Hepatocyte (in vitro differentiated cells): ENCODE results near the gene ELL2. TPM values are rescaled to one million over a fixed set of nuclear protein-coding genes. Genes with fewer than 3 reads are reported as not detected.

Experiments used
- DNase-seq: peaks from one replicate; pipeline ENCODE4 v3.0.0-alpha.2; 2016; ENCODE audit warnings: low spot score
- H2AFZ ChIP-seq: fragments of 200-600 bp; sonication (generic); 2 replicates; pipeline ENCODE4 v1.6.0; 2016; ENCODE audit warnings: antibody characterized with exemption, mild to moderate bottlenecking
- H3K27ac ChIP-seq: fragments of 200-600 bp; sonication (generic); 2 replicates; pipeline ENCODE4 v1.5.1; 2016; ENCODE audit warnings: mild to moderate bottlenecking
- H3K27me3 ChIP-seq: fragments of 200-600 bp; sonication (generic); 2 replicates; pipeline ENCODE4 v1.6.1; 2016
- H3K36me3 ChIP-seq: fragments of 200-600 bp; sonication (generic); replicated peaks from 2 replicates; pipeline ENCODE4 v1.5.1; 2016; ENCODE audit warnings: low read depth; ENCODE audit not compliant: insufficient read depth
- H3K4me1 ChIP-seq: fragments of 200-600 bp; sonication (generic); 2 replicates; pipeline ENCODE4 v1.5.1; 2016; ENCODE audit warnings: mild to moderate bottlenecking, moderate library complexity; ENCODE audit not compliant: insufficient read depth
- H3K4me2 ChIP-seq: fragments of 200-600 bp; sonication (generic); 2 replicates; pipeline ENCODE4 v1.6.0; 2016
- H3K4me3 ChIP-seq: fragments of 200-600 bp; sonication (generic); 2 replicates; pipeline ENCODE4 v1.5.1; 2016; ENCODE audit warnings: mild to moderate bottlenecking
- H3K79me2 ChIP-seq: fragments of 200-600 bp; sonication (generic); 2 replicates; pipeline ENCODE4 v1.6.0; 2017; ENCODE audit warnings: mild to moderate bottlenecking
- H3K9me2 ChIP-seq: fragments of 200-600 bp; sonication (generic); replicated peaks from 2 replicates; pipeline ENCODE4 v1.6.0; 2017; ENCODE audit warnings: mild to moderate bottlenecking; ENCODE audit not compliant: insufficient read depth
- H3K9me3 ChIP-seq: fragments of 200-600 bp; sonication (generic); 2 replicates; pipeline ENCODE4 v1.5.1; 2016; ENCODE audit warnings: low read depth, mild to moderate bottlenecking
- H4K20me1 ChIP-seq: fragments of 200-600 bp; sonication (generic); 2 replicates; pipeline ENCODE4 v1.6.0; 2016; ENCODE audit warnings: mild to moderate bottlenecking; ENCODE audit not compliant: insufficient read depth, poor library complexity, severe bottlenecking
- EZH2 ChIP-seq: fragments of 200-600 bp; sonication (generic); IDR thresholded peaks from 2 replicates; pipeline ENCODE4 v1.6.1; 2016; ENCODE audit warnings: antibody characterized with exemption, mild to moderate bottlenecking, borderline replicate concordance
- EZH2phosphoT487 ChIP-seq: fragments of 200-600 bp; sonication (generic); IDR thresholded peaks from one replicate; pipeline ENCODE4 v1.6.1; 2018; ENCODE audit warnings: antibody characterized with exemption, mild to moderate bottlenecking, low read depth, moderate library complexity; ENCODE audit not compliant: unreplicated experiment, severe bottlenecking
- WGBS: methylation state at CpG from one replicate; pipeline ENCODE4 v1.1.6; 2016; ENCODE audit warnings: low lambda C conversion rate; ENCODE audit errors: missing lambda C conversion rate; 5-methylcytosine and 5-hydroxymethylcytosine counted together
- polyA plus RNA-seq: library from polyadenylated mRNA; unstranded; fragments of >200 nt; fragmentation: Nextera tagmentation; extraction: Ambion mirVana; gene quantifications from 2 replicates; pipeline ENCODE4 v1.2.1, GENCODE V29; 2016
- total RNA-seq: library from RNA; depleted of rRNA; stranded (reverse); fragments of >200 nt; gene quantifications from 2 replicates; pipeline ENCODE4 v1.2.3, GENCODE V29; 2014
- TF ChIP-seq, protein P1 (sequence below): fragments of 200-600 bp; sonication (generic); IDR thresholded peaks from 2 replicates; pipeline ENCODE4 v1.5.1; 2016; ENCODE audit warnings: antibody characterized with exemption, mild to moderate bottlenecking; ENCODE audit not compliant: poor library complexity

Gene ELL2
- total and polyA plus RNA-seq, 2 experiments from 2014 or later: 34.6 to 56.0 TPM

DNA sequence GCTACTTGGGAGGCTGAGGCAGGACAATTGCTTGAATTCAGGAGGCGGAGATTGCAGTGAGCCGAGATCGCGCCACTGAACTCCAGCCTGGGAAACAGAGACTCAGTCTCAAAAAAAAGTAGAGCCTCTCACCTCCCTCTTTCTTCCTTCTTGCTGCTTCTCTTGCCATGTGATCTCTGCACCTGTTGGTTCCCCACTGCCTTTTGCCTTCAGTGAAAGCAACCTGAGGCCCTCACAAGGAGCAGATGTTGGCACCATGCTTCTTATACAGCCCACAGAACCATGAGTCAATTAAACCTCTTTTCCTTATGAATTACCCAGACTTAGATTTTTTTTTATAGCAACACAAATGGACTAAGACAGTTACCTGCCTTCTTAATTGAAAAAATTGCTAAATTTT is 93.5 kb downstream of the ELL2 start:
- TF ChIP-seq EZH2phosphoT487 (no peak), EZH2 (no peak)
- TF ChIP-seq, protein P1, sequence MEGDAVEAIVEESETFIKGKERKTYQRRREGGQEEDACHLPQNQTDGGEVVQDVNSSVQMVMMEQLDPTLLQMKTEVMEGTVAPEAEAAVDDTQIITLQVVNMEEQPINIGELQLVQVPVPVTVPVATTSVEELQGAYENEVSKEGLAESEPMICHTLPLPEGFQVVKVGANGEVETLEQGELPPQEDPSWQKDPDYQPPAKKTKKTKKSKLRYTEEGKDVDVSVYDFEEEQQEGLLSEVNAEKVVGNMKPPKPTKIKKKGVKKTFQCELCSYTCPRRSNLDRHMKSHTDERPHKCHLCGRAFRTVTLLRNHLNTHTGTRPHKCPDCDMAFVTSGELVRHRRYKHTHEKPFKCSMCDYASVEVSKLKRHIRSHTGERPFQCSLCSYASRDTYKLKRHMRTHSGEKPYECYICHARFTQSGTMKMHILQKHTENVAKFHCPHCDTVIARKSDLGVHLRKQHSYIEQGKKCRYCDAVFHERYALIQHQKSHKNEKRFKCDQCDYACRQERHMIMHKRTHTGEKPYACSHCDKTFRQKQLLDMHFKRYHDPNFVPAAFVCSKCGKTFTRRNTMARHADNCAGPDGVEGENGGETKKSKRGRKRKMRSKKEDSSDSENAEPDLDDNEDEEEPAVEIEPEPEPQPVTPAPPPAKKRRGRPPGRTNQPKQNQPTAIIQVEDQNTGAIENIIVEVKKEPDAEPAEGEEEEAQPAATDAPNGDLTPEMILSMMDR: no peak
- no peak for DNase-seq
- 100% methylated on average over 4 of the region's 4 CpGs for WGBS
- no peaks in the 10 kb centered on the region for H3K36me3 ChIP-seq
- no peaks in the 10 kb centered on the region for H3K27me3 ChIP-seq
- H3K27ac ChIP-seq: no peak overlapping the region
- no peaks in the 10 kb centered on the region for H3K9me3 ChIP-seq
- H3K4me2 ChIP-seq: no peak overlapping the region
- H3K4me1 ChIP-seq: peaks cover 28% of the 10 kb centered on the region
- no peaks in the 10 kb centered on the region for H4K20me1 ChIP-seq
- no peak overlapping the region for H3K4me3 ChIP-seq
- no peak overlapping the region for H2AFZ ChIP-seq
- H3K9me2 ChIP-seq: no peaks in the 10 kb centered on the region
- no peaks in the 10 kb centered on the region for H3K79me2 ChIP-seq

DNA sequence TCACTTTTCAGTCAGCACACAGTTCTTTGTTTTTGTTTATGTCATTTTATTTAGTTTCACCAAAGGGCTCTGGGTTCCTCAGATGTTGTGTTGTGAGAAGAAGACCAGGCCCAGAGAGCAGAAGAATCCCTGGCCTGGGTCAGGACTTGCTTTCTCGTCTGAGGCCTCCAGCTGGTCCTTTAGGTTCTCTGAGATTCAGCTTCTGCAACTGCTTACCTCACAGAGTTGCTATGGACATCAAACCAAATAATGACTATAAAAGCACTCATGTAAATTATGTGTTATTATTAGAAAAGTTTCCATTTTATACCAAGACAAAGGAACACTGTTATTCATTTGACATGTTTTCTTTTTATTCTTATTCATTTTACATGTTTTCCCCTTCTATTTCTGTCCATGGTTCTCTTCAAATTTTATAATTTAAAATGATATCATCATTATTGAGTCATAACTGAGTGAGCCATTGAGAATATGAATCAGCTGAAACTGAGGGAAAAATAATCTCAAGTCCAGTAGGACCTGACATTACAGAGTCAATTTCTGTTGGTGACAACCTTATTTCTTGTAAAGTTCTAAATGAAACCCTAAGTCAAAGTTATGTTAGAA is 95.1 kb downstream of the ELL2 start:
- TF ChIP-seq EZH2 (no peak), EZH2phosphoT487 (no peak)
- TF ChIP-seq, protein P1: no peak
- Histone ChIP-seq H3K4me1 (peaks cover 44% of the 10 kb centered on the region), H3K27ac (peak overlapping the region; percentile 89), H2AFZ (no peak overlapping the region), H3K27me3 (no peaks in the 10 kb centered on the region), H3K9me3 (no peaks in the 10 kb centered on the region), H3K9me2 (no peaks in the 10 kb centered on the region), H4K20me1 (no peaks in the 10 kb centered on the region), H3K4me2 (no peak overlapping the region), H3K4me3 (no peak overlapping the region), H3K79me2 (no peaks in the 10 kb centered on the region), H3K36me3 (no peaks in the 10 kb centered on the region)
- WGBS: 96% methylated on average over 1 of the region's 1 CpG
- DNase-seq: no peak

DNA sequence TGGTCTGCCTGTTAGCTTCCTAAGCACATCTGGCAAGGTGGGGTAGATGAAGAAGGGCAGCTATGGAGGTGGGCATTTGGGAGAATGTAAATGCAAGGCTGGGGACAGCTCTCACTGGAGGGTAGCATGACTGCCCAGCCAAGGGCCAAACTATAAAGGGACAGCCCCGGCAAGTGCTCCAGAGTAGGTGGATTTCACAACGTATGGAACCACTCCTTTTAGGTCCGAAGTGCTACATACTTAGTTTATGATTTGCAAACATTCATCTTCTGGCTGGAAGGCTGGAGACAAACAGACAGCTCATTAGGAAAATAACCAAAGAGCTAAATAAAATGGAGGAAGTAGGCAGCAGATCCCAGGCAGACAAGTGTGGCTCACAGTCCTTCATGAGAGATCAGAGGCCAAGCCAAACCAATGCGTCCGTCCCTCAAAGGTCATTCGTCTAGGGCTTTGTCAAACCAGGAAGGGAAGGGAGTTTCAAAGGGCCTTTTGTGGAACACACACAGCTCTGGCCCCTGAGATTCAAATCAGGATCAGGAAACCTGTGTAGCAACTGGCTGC is 96.6 kb downstream of the ELL2 start:
- no peaks in the 10 kb centered on the region for H4K20me1 ChIP-seq
- H3K4me2 ChIP-seq: peak overlapping the region; percentile 11
- WGBS: 58% methylated on average over 6 of the region's 6 CpGs
- no peaks in the 10 kb centered on the region for H3K9me3 ChIP-seq
- no peaks in the 10 kb centered on the region for H3K36me3 ChIP-seq
- no peak for TF ChIP-seq EZH2
- TF ChIP-seq EZH2phosphoT487: no peak
- TF ChIP-seq, protein P1: no peak
- no peaks in the 10 kb centered on the region for H3K27me3 ChIP-seq
- no peak overlapping the region for H3K4me3 ChIP-seq
- no peak overlapping the region for H2AFZ ChIP-seq
- H3K9me2 ChIP-seq: no peaks in the 10 kb centered on the region
- peak overlapping the region; percentile 89 for H3K27ac ChIP-seq
- H3K79me2 ChIP-seq: no peaks in the 10 kb centered on the region
- peaks cover 48% of the 10 kb centered on the region for H3K4me1 ChIP-seq
- peak; percentile 55 for DNase-seq
